LNCaP clone FGC (cell line): ENCODE results near the gene RNF112.

ENCODE experiments used
- DNase-seq: peaks from one replicate; pipeline ENCODE4 v3.0.0-alpha.2; 2011; ENCODE audit warnings: low read depth
- H3K4me3 ChIP-seq: 2 replicates; pipeline ENCODE4 v1.5.1; 2011; ENCODE audit warnings: mild to moderate bottlenecking, low read depth, low read length, control low read depth
- CTCF ChIP-seq: IDR thresholded peaks from 2 replicates; pipeline ENCODE4 v1.5.1; 2012; ENCODE audit warnings: mild to moderate bottlenecking; ENCODE audit not compliant: control insufficient read depth, insufficient read depth; ENCODE audit errors: extremely low read depth

The RNF112 gene

DNA sequence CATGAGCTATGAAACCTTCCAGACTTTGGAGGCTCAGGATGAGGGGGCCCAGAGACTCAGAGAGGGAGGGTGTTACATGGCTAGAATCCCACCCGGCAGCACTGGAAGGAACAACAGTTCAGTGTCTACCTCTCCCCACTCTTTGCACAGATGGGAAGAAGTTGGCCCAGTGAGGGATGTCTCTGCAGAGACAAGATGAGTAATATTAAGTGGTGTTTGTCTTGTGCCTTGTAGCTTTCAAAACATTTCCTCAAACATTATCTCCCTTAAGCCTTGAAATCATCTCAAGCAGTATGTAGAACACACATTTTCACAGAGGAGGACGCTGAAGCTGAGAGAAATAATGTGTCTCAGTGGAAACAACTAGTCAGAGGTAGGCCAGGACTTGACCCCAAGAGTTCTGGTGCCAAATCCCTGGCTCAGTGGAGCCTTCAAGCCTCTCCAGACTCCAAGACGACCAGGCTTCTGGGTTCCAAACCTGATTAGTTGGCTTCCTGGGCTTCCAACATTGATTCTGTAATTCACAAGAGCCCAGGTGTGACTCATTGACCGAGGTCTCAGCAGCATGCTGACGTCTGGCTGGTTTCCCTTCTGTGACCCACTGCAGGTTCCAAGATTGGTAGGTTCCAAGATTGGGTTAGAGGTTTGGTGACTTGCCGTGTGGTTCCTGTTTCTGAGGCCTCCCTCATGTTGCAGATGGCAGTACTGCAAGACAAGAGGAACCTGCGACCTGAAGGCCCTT is 7.4 kb downstream of the RNF112 start:
- H3K4me3 ChIP-seq = no peak overlapping the region
- TF ChIP-seq CTCF = no peak
- no peak for DNase-seq

DNA sequence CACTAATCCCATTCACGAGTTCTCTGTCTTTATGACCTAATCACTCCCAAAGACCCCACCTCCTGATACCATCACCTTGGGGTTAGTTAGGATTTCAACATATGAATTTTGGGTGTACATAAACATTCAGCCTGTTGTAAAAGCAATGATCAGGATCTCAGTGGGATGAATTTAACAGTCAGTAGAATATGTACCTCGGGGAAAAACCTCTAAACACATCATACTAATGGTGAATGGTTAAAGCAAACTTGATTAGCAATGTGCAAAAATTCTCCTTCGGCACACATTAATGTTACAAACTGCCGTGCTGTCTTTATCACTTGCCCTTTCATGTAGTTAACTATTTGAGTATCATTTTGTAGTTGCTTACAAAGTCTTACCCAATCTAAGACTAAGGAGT is 10.2 kb downstream of the RNF112 start:
- no peak for TF ChIP-seq CTCF
- H3K4me3 ChIP-seq = no peak overlapping the region
- no peak for DNase-seq

GRCh38 chr17:19421926-19422325 is 10.9 kb downstream of the RNF112 start:
- no peak for DNase-seq
- no peak for TF ChIP-seq CTCF

GRCh38 chr17:19424934-19425868 is 14.2 kb downstream of the RNF112 start:
- no peak overlapping the region for H3K4me3 ChIP-seq
- no peak for TF ChIP-seq CTCF
- no peak for DNase-seq

More at GRCh38 chr17:19421926-19422325, 10.9 kb downstream of the RNF112 start:
- no peak overlapping the region for H3K4me3 ChIP-seq

DNA sequence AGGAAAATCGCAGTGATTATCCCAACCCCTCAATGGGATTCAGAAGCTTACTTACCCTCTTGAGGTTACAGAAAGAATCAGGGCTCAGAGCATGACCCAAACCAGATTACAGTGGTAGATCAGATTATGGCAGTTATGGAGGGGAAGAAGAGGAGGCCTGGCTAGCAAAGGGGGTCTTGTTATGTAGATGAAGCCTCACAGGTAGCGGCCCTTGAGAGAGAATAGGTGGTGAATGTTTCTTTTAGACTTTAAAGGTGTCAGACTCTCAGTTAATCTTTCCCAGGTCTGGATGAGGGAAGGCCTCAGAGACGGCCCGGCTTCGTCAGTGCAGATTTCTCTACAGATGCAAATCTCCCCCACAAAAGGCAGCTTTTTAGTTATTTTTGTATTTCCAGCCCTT is 15.6 kb downstream of the RNF112 start:
- H3K4me3 ChIP-seq = no peak overlapping the region
- no peak for TF ChIP-seq CTCF
- DNase-seq = no peak

DNA sequence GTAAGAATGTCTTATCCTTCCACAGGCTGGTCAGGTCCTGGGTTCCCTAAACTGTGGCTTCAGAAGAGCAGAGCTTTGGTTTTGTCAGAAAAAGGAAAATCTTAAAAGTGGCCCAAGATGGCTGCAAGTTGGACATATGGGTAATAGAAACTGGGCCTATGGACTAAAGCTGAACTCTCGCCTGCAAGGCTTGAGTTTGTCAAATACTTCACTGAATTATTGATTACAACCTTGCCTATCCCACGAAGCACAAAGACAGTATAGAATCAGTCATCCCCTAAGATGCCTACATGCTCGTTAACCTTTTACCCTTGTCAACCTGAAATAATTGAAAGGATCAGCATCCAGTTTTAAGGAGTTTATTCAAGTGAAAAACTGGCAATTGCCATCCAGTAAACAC is 20.7 kb downstream of the RNF112 start:
- TF ChIP-seq CTCF = no peak
- no peak for DNase-seq
- no peak overlapping the region for H3K4me3 ChIP-seq
